GM21825 (cell line): Measurements from ENCODE around the gene RUBCN.
"Not testable (repeated sequence)": the region's sequence is repeated elsewhere in the genome, so short reads cannot be mapped to it uniquely, and the experiment has no call there.

ENCODE experiments used
- ATAC-seq: cut with Tn5 transposase; IDR thresholded peaks from one replicate; pipeline ENCODE4 v1.9.1; 2021; ENCODE audit warnings: mild to moderate bottlenecking, moderate library complexity; ENCODE audit not compliant: unreplicated experiment

Gene RUBCN

DNA sequence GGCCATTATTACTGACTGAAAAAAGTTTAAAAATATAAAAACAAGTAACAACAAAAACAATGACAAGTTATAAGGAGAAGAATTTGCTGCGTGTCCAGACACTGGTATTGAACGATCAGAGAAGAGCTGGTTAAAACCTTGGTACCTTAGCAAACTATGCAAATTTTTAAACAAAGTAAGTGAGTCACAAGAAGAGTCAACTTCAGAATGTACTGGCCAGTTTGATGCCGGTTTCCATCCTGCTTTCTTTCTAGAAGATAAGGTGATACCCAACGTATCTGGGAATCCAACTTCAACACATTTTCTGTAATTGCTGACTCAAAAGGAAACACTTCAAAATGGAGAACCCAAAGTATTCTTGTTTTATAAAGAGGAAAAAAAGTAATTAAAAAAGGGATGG, 49.8 kb downstream of the RUBCN start:
- no peak for ATAC-seq

DNA sequence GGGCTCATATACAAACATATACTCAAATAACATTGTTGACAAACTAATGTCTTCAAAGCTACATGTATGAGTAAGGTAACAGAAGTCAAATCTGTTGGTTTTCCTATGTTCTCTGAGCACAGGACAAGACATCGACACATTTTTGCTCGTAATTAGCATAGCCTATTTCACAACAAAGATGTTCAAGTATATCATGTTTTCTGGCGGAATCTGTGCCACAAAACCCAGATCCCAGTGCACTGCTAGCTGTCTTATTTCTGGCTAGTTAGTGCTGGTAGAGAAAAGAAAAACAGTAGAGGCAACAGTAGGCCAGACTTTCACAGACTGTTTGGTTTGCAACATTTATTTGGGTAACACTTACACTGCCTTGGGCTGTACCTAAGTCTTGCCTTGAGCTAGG, 51.2 kb downstream of the RUBCN start:
- ATAC-seq = no peak

DNA sequence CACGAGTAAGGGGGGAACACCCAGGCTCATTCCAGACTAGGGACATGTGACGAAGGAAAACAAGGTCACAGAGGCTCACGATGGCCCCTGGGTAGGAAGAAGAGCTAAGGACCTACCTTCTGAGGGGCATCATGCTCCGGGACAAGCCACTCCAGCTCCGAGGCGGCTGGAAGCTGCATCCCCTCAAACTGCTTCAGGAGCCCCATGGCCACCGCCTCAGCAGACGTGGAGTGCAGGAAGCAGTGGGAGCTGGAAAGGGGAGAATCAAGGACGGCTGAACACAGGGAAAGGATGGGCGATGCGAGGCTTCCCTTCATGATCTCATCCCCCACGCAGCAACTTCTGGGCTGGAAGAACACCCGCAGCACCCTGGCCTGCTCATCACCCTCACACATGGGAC, 53.5 kb downstream of the RUBCN start:
- ATAC-seq = no peak

DNA sequence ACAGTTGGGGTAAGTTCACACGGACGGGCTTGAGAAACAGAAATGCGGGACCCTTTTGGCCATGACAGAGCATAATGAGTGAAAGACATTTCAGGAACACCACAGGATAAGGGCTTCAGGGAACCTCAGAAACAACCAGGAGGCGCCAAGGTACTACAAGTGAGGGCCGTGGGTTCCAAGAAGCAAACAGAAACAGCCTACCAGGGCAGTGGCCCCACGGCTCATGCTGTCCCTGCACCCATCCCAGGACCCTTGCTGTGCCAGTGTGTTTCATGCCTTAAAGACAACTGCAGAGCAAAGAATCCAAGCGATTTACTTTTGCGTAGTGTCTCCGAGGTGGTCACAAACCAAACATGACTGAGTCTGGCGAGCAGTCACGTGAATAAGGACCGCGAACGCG, 54.0 kb downstream of the RUBCN start:
- no peak for ATAC-seq

DNA sequence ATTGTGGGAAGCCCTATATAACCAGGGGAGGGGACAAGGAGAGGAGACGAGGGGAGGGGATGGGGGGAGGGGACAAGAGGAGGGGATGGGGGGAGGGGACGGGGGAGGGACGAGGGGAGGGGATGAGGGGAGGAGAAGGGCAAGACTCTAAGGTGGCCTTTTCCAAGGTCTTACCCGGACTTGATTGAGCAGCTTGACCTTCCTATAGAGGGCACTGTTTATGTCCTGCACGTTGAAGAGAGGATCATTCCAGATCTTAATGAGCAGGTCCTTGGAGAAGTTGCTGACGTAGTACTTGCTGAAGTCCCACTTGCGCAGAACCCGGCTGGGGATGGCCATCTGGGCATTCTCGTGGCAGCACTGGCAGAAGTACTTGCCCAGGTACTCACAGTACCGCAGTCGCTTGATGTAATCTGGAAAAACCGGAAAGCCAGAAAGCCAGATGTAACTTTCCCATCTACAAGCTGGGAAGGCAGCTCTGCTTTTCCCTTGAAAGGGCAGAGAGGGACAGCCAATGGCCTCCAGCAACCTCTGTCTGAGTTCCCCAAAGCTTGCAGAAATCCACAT, 55.7 kb downstream of the RUBCN start:
- no peak for ATAC-seq

GRCh38 chr3:197675951-197676350, 60.8 kb downstream of the RUBCN start:
- no peak for ATAC-seq

DNA sequence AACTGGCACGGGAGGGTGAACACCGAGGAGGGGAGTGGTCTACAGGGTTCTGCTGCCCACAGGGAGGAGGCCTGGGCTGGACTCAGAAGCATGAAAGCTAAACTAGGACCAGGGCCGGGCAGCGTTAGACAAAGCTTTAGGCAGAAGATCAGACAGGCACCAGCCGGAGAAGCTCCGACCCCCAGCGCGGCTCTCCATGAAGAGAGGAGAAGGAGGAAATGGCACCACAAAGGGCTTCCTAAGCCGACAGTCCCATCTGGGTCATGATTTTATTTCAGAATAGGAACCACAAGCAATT, 61.2 kb downstream of the RUBCN start:
- ATAC-seq = no peak

GRCh38 chr3:197674741-197675562, 61.8 kb downstream of the RUBCN start:
- no peak for ATAC-seq

- ATAC-seq = no peak
Observed at GRCh38 chr3:197673170-197673569, 63.5 kb downstream of the RUBCN start.

DNA sequence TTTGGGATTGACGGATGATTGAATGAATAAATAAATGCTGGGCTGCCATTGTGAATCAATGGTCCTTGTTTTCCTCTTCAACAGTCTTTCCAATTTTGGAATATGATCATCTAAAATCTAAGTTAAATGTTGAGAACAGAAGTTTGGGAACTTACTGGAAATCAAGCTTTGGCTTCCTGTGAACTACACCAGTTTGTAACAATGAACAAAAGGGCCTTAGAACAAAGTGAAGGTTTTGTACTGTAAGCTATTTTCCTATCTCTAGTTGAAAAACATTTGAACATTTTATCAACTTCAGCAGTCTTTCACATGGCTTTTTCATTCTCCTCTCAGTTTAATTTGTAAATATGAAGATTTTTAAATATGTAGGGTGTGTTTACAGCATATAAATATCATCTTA, 66.3 kb downstream of the RUBCN start:
- no peak for ATAC-seq

- ATAC-seq = no peak
Observed at GRCh38 chr3:197667968-197668367, 68.7 kb downstream of the RUBCN start.

- not testable (repeated sequence) for ATAC-seq
Observed at GRCh38 chr3:197667293-197667692, 69.4 kb downstream of the RUBCN start.

- ATAC-seq = not testable (repeated sequence)
Observed at GRCh38 chr3:197666221-197666842, 70.4 kb downstream of the RUBCN start.

DNA sequence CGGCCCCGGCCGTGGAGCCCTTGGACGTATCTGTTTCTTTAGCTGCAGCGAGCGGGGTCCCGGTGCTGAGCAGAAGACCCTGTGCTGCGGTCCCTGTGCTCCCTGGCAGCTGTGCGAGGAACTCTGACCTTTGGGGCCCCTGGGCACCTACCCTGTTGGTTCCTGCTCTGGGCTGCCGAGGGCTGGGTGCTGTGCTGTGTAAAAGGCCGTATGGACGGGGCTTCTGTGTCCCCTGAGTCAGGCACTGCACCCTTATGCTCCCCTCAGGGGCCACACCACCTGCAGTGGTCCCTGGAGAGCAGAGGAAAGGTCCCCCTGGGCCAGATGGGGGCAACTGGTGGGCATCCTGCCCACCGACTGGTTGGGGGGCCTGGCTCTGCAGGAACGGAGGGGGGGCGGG, 71.2 kb downstream of the RUBCN start:
- peak; percentile 6 for ATAC-seq

DNA sequence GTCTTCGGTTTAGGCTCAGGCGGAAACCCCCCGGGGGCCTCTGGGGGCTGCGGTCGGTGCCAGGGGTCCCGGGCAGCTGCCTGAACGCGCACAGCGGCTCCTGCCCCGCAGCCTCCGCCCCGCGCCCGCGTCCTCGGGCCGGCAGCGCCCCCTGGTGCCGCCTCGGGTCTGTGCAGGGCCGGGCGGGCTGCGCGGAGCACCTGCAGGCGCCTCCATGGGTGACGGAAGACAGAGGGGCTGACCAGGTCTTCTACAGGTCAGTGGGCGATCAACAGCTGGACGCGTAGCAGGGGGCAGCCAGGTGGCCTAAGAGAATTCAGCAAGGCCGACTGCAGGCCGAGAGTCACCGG, 71.6 kb downstream of the RUBCN start:
- peak; percentile 75 for ATAC-seq

GRCh38 chr3:197664414-197665141, 72.1 kb downstream of the RUBCN start:
- ATAC-seq = peak; percentile 35

DNA sequence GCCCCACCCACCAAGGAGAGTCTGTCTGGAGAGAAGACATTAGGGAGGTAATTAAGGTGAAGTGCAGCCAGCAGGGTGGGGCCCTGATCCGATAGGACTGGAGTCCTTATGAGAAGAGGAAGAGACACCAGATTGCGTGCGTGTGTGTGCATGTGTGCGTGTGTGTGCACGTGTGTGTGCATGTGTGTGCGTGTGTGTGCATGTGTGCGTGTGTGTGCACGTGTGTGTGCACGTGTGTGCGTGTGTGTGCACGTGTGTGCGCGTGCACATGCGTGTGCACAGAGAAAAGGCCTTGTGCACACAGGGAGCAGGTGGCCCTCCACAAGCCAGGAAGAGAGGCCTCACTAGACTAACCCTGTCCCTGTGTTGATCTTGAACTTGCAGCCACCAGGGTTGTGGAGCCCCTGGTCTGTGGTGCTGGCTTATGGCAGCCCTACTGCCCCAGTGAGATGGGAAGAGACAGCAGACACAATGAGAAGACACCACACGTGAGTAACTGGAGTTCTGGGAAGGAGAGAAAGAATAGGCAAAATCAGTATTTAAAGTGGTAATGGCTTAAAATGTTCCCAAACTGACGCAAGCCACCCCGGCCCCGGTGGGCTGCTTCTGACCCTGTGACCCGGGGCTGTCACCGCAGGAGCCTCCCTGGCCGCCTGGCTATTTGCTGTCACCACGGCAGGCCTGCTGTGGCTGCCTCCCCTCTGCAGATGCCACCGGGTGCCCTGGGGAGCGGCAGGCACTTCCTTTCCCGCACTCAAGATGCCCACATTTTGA, 73.2 kb downstream of the RUBCN start:
- not testable (repeated sequence) for ATAC-seq

- ATAC-seq = not testable (repeated sequence)
Observed at GRCh38 chr3:197662352-197662751, 74.4 kb downstream of the RUBCN start.

- ATAC-seq = not testable (repeated sequence)
Observed at GRCh38 chr3:197661874-197662273, 74.8 kb downstream of the RUBCN start.

DNA sequence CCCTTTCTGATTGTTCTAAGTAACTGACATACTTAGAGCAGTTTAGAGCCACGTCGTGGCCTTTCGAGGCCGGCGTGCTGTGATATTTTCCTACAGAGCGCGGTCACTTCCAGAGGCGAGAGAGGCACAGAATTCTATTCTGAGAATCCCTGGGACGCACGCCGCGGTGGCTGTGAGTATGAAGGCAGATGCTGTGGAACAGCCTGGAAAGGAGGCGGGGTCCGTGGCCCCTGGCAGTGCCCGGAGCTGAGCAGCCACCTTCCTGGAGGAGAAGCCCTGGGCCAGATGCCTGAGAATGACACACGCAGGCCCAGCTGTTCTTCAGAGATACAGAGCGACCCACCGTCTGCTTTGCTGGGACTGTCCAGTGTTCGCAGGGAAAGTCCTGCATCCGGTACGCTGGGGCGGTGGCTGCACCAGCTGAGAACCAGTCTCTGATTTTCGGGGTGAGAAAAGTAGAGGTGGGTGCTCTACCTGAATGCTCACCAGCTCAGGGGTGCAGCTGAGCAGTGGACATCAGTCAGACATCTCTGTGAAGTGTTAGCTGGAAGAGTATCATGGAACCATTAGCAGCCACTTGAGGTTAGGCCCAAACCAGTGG, 75.4 kb downstream of the RUBCN start:
- ATAC-seq = not testable (repeated sequence)

DNA sequence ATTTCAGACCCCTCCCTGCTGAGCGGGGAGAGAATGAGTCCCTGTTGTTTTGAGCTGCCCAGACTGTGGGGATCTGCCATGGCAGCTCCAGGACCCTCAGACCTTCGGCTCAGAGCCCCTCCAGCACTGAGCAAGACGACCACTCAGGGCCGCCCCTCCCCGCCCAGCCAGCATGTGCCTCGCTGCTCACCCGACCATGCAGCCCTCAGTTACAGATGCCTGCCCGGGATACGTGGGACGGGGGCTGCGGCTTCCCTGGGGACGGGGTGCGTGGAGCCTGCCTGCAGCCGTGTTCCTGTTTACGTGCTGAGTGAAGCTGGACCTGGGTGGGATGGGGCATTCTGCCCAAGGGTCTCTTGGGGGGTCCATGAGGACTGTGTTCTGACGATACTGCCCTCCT, 77.0 kb downstream of the RUBCN start:
- ATAC-seq = not testable (repeated sequence)
